ENCODE measurements around the gene NGEF.
"Not testable (repeated sequence)": the region's sequence is repeated elsewhere in the genome, so short reads cannot be mapped to it uniquely, and the experiment has no call there.

NGEF gene

DNA sequence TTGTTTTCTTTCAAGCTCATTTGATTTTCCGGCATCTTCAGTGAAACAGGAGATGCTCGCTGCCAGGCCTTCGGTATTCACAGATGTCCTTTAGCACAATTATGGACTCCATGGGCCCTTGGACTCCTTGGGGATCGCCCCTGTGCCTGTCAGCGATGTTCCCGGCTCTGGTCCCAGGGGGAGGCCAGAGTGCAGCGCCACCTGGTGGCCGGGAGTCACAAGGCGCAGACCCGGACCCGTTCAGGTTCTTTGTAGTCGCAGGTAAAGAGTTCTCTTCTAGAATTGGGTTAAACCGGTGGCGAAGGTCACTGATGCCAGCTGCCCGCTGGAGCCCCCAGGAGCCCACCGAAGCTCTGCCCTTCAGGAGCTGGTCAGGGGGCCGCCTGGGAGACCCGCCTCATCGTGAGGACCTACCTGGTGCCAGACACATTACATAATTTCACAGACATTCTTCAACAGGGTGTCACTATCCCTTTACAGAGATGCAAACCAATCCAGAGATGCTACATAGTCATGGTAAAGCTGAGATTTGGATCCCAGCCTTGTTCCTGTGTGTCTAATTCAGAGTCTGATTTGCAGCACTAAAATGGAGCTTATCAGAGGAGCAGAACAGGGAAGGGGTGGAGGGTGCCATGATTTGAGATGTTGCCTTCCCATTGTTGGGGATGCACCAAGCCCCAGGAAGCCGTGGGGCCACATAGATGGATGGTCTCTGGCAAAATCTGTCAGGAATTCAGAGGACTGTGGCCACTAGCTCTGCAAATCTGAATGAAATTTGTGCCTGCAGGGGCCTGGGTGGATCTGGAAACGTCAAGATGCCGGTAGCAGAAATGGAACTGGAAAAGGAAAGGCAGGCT lies 41.1 kb upstream of the NGEF start:
- DNase-seq (ENCODE audit: low read depth in 1 of 2, low spot score in 1 of 2): peak; percentile 56 to 73
- TF ChIP-seq JUND (IDR thresholded peaks at IDR 0.05; ENCODE audit: low read depth): no peak
- in situ Hi-C loops (cut with HindIII; ENCODE audit: low pct_unique_long_range_greater_than_20kb, low sequenced_read_pairs): no loop called here

DNA sequence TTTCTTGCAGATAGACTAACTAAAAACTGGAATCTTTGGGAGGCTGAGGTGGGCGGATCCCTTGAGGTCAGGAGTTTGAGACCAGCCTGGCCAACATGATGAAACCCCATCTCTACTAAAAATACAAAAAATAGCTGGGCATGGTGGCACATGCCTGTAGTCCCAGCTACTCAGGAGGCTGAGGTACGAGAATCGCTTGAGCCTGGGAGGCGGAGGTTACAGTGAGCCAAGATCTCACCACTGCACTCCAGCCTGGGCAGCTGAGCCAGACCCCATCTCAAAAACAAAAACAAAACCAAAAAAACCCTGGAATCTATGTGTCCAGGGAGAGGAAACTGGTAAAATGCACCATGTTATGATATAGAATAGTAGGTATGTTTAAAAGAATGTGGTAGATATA lies 39.5 kb upstream of the NGEF start:
- in situ Hi-C loops (cut with HindIII; ENCODE audit: low pct_unique_long_range_greater_than_20kb, low sequenced_read_pairs); DNase-seq (ENCODE audit: low read depth in 1 of 2, low spot score in 1 of 2): not testable (repeated sequence)

DNA sequence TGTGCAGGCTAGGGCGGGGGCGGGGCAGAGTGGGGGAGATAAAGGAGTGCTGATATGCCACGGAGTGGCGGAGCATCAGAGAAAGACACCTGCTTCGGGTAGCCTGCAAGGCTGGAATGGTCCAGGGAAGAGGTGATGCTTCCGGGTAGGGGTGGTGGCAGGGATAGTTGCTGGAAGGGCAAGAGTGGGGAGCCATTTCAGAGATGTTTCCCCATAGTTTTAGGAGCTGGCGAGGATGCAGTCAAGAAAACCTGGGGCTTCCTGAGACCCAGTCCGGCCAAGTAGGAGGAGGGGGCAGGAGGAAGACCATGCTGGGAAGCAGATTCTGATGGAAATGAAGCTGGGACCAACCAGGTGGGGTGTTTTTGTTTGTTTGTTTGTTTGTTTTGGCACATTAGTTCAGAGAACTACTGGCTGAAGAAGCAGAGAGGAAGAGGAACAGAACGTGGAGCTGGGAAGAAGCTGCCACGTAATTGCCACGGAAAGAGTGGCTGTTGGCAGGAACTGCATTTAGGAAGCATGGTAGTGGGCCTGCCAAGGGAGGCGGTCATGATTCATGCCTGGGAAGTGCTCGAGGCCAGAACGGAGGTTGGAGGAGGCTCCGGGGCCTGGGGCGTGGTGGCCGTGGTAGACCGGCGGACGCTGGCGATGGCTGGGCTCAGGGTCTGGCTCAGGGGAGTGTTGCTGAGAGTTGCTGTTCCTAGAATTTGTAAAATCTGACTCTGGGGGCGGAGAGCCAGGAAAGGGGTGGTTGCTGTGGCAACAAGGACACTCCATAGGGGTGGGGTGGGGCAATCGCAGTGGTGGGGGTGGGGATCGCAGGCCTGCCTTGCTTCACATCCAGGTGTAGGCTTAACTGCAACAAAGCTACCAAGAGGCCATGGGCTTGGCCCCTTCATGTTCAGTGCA lies 38.4 kb upstream of the NGEF start:
- DNase-seq (ENCODE audit: low read depth in 1 of 2, low spot score in 1 of 2): no peak
- TF ChIP-seq JUND (IDR thresholded peaks at IDR 0.05; ENCODE audit: low read depth): no peak
- in situ Hi-C loops (cut with HindIII; ENCODE audit: low pct_unique_long_range_greater_than_20kb, low sequenced_read_pairs): no loop called here

DNA sequence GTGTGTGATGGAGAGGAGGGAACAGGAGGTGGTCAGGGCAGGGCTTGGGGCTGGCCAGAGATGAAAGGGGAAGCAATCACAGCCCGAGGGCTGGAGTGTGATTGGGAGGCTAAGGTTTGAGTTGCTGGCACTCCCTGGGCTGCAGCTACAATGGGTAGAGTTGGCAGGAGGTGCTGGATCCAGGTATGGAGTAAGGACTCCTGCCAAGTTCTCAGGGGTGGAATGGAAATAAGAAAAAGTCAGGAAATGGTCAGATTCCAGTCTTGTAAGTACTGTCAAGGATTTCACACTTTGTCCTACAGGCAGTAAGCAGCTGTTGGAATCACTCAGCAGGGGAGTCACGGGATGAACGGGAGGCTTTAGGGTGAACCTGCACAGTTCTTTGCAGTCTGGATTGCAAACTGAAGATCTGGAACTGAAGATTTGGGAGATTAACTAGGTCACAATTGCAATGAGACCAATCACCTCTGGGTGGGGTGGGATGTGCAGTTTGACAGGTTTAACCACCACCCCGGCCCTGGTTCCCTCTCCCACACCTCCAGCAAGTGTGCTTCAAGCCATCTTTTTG lies 36.2 kb upstream of the NGEF start:
- DNase-seq (ENCODE audit: low read depth in 1 of 2, low spot score in 1 of 2): no peak
- TF ChIP-seq JUND (IDR thresholded peaks at IDR 0.05; ENCODE audit: low read depth): no peak
- in situ Hi-C loops (cut with HindIII; ENCODE audit: low pct_unique_long_range_greater_than_20kb, low sequenced_read_pairs): no loop called here

DNA sequence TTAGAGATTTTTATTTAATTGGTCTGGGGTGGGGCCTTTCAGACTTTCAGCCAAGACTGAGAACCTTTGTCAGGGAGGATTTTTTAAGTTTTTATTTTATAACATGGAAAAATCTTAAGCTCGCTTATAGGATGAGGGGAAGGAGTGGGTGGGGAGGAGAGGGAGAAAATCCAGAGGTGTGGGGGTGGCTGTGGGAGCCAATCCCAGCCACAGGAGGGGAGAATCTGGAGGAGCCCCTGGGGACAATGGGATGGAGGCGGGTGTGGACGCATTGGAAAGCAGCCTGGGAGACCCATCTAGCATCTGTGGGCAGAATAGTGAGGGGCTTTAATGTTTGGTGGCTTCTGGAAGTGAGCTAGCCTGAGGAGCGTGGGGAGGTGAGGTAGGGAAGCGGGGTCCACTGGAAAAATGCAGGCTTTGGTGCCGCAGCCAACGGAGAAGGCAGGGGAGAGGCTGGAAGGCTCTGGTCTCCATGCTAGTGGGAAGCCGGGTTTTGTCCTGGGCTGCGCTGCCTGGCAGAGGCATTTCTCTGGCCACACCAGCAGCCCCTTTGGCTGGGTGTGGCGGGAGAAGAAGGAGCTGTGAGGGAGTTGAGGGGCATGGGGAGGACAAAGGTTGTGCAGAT lies 35.6 kb upstream of the NGEF start:
- in situ Hi-C loops (cut with HindIII; ENCODE audit: low pct_unique_long_range_greater_than_20kb, low sequenced_read_pairs): no loop called here
- TF ChIP-seq JUND (IDR thresholded peaks at IDR 0.05; ENCODE audit: low read depth): no peak
- no peak for DNase-seq (ENCODE audit: low read depth in 1 of 2, low spot score in 1 of 2)

DNA sequence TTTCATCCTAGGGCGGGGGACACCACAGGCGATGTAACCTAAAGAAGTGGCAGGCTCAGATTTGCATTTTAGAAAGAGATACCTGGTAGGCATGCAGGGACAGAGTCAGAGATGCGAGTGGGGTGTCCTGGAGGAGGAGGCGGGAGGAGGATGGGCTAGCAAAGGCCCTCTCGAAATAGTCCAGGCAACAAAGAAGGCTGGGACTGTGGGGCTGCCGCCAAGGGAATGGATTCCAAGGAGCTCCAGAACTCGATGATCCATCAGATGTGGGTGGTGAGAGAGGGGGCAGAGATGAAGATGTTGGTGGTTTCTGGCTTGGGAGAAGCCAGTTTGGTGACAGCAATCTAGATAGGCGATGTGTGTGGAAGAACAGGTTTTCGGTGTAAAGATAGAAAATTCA lies 34.6 kb upstream of the NGEF start:
- in situ Hi-C loops (cut with HindIII; ENCODE audit: low pct_unique_long_range_greater_than_20kb, low sequenced_read_pairs): no loop called here
- no peak for DNase-seq (ENCODE audit: low read depth in 1 of 2, low spot score in 1 of 2)
- no peak for TF ChIP-seq JUND (IDR thresholded peaks at IDR 0.05; ENCODE audit: low read depth)

DNA sequence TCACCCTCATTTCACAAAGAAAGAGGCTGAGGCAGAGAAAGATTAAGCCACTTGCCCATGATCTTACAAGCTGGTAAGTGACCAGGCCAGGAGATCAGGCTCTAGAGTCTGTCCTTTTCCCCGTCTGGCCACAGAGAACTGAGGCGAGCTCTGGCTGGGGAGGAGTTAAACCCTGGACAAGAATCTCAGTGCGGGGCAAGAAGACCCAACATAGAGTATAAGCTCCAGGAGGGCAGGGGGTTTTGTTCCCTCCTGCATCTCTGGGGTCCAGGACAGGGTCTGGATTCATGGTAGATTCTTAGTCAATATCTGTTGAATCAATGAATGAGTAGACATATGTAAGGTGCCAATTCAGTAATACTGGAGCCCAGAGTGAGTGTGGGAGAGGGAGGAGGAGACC lies 34.1 kb upstream of the NGEF start:
- in situ Hi-C loops (cut with HindIII; ENCODE audit: low pct_unique_long_range_greater_than_20kb, low sequenced_read_pairs): no loop called here
- no peak for TF ChIP-seq JUND (IDR thresholded peaks at IDR 0.05; ENCODE audit: low read depth)
- no peak for DNase-seq (ENCODE audit: low read depth in 1 of 2, low spot score in 1 of 2)

DNA sequence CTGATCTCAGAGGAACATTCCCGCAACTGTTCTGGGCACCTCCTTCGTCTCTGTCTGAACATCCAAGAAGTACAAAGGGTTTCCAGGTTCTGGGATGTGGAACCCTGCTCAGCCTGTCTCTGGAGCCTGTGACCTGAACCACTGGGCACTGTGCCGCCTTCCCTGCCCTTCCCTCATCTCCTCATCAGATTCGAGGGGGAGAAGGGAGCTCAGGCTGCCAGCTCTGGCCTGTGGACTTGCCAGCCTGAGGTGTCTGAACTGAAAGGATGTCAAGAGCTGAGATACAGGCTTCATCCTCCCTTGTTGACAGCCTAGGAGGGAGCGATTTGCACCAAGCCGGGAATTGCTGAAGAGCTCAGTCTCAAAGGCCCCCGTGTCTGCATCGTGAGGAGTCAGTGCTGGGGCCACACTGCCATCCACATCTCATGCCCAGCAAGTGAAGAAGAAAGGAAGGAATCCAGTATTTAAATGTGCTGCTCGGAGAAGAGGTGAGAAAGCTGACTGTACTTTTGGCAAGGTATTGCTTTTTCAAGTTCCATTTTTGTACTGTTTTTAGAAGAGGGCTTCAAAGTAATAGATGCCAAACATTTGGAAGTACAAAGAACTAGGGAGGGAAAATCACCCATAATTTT lies 32.0 kb upstream of the NGEF start:
- no peak for TF ChIP-seq JUND (IDR thresholded peaks at IDR 0.05; ENCODE audit: low read depth)
- no peak for DNase-seq (ENCODE audit: low read depth in 1 of 2, low spot score in 1 of 2)
- in situ Hi-C loops (cut with HindIII; ENCODE audit: low pct_unique_long_range_greater_than_20kb, low sequenced_read_pairs): no loop called here

DNA sequence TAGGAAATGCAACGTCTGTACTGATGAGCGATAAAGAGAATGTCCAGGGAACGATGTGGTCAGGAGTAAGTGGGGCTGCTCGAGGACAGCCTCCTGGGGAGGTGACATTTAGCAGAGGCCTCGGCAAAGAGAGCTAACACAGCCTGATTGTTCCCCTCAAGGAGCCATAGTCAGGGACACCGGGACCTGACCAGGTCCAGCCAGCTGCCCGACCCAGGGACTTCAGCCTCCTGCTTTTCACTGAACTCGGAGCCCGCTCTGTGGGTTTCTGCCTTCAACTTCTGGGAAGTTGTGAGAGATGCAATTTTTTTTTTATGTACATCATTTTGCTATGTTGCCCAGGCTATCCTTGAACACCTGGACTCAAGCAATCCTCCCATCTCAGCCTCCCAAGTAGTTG lies 29.5 kb upstream of the NGEF start:
- no peak for DNase-seq (ENCODE audit: low read depth in 1 of 2, low spot score in 1 of 2)
- in situ Hi-C loops (cut with HindIII; ENCODE audit: low pct_unique_long_range_greater_than_20kb, low sequenced_read_pairs): no loop called here
- TF ChIP-seq JUND (IDR thresholded peaks at IDR 0.05; ENCODE audit: low read depth): no peak

DNA sequence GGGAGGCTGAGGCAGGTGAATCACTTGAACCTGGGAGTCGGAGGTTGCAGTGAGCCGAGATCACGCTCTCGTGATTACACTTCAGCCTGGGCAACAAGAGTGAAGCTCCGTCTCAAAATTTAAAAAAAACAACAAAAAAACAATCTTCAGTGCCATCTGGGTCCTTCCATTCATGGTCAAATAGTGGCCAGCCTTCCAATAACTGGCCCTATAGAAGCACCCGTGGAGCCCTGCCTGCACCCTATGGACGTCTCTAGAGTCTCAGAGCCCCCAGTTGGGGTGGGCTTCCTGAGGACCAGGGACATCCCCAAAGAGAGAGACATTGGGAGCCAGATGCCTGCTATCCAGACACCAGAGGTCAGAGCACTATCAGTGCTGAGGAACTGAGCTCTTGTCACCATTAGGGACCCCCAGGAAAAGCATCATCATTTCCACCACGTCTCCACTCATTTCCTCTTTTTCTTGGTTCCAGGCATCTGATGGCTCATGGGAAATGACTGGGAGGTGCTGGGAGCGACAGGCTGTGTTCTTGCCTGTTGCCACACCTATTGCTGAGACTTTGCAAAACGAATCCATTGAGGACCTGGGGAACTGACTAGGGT lies 28.8 kb upstream of the NGEF start:
- no peak for TF ChIP-seq JUND (IDR thresholded peaks at IDR 0.05; ENCODE audit: low read depth)
- no peak for DNase-seq (ENCODE audit: low read depth in 1 of 2, low spot score in 1 of 2)
- in situ Hi-C loops (cut with HindIII; ENCODE audit: low pct_unique_long_range_greater_than_20kb, low sequenced_read_pairs): no loop called here

DNA sequence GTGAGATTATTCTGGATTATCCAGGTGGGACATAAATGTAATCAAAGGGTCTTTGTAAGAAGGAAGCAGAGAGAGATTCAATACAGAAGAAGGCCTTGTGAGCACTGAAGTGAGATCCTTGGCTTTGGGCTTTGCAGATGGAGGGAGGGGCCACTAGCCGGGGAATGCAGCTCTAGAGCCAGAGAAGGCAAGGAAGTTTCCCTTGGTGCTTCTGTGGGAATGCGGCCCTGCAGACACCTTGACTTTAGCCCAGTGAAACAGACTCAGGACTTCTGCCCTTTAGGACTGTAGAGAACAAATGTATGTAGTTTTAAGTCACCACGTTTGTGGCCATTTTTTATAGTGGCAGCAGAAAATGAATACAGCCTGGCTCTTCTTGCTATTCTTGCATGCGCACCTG lies 27.5 kb upstream of the NGEF start:
- DNase-seq (ENCODE audit: low read depth in 1 of 2, low spot score in 1 of 2): no peak
- no peak for TF ChIP-seq JUND (IDR thresholded peaks at IDR 0.05; ENCODE audit: low read depth)
- in situ Hi-C loops (cut with HindIII; ENCODE audit: low pct_unique_long_range_greater_than_20kb, low sequenced_read_pairs): no loop called here
